Mesendoderm (in vitro differentiated cells): ENCODE measurements around the gene CABLES1.
A peak's percentile ranks its signal among the peaks of the same experiment; 100 is the strongest.

Experiments
- DNase-seq: peaks from one replicate; pipeline ENCODE4 v3.0.0; 2013
- H2AK5ac ChIP-seq: 2 replicates; pipeline ENCODE4 v1.6.1; 2013; ENCODE audit warnings: low read length, inconsistent platforms
- H2BK120ac ChIP-seq: 2 replicates; pipeline ENCODE4 v1.6.1; 2013; ENCODE audit warnings: low read depth, mild to moderate bottlenecking, low read length, moderate library complexity, mixed read lengths
- H2BK15ac ChIP-seq: replicated peaks from 2 replicates; pipeline ENCODE4 v1.6.1; 2013; ENCODE audit warnings: low read depth, mild to moderate bottlenecking, moderate library complexity
- H2BK5ac ChIP-seq: 2 replicates; pipeline ENCODE4 v1.6.1; 2013; ENCODE audit warnings: low read length, inconsistent platforms
- H3K18ac ChIP-seq: 2 replicates; pipeline ENCODE4 v1.6.1; 2013; ENCODE audit warnings: mild to moderate bottlenecking, low read length, mixed read lengths
- H3K23ac ChIP-seq: one replicate; pipeline ENCODE4 v1.6.1; 2013; ENCODE audit warnings: low read length
- H3K27ac ChIP-seq: 2 replicates; pipeline ENCODE4 v1.5.1; 2013; ENCODE audit warnings: low read depth, mild to moderate bottlenecking, inconsistent platforms, low read length, moderate library complexity
- H3K27me3 ChIP-seq: 2 replicates; pipeline ENCODE4 v1.6.1; 2013; ENCODE audit warnings: low read length, control low read depth, mild to moderate bottlenecking, inconsistent platforms; ENCODE audit not compliant: insufficient read depth, poor library complexity
- H3K36me3 ChIP-seq: 2 replicates; pipeline ENCODE4 v1.6.1; 2013; ENCODE audit warnings: low read length, inconsistent platforms; ENCODE audit not compliant: control insufficient read depth, insufficient read depth
- H3K4ac ChIP-seq: one replicate; pipeline ENCODE4 v1.6.1; 2013; ENCODE audit warnings: low read depth, mild to moderate bottlenecking, low read length, moderate library complexity
- H3K4me1 ChIP-seq: 2 replicates; pipeline ENCODE4 v1.6.1; 2013; ENCODE audit warnings: low read depth, low read length, inconsistent platforms; ENCODE audit not compliant: control insufficient read depth
- H3K4me2 ChIP-seq: 2 replicates; pipeline ENCODE4 v1.6.1; 2013; ENCODE audit warnings: low read length
- H3K4me3 ChIP-seq: 2 replicates; pipeline ENCODE4 v1.5.1; 2013; ENCODE audit warnings: mild to moderate bottlenecking, low read length
- H3K56ac ChIP-seq: one replicate; pipeline ENCODE4 v1.6.1; 2013; ENCODE audit warnings: low read length
- H3K79me1 ChIP-seq: 2 replicates; pipeline ENCODE4 v1.6.1; 2013; ENCODE audit warnings: low read length, inconsistent platforms
- H3K79me2 ChIP-seq: 2 replicates; pipeline ENCODE4 v1.6.1; 2013; ENCODE audit warnings: mild to moderate bottlenecking, low read length; ENCODE audit not compliant: control insufficient read depth, insufficient read depth
- H3K9ac ChIP-seq: 2 replicates; pipeline ENCODE4 v1.6.1; 2013; ENCODE audit warnings: low read length, inconsistent platforms
- H4K5ac ChIP-seq: one replicate; pipeline ENCODE4 v1.6.1; 2013; ENCODE audit warnings: low read length
- H4K8ac ChIP-seq: one replicate; pipeline ENCODE4 v1.6.1; 2013; ENCODE audit warnings: low read depth, mild to moderate bottlenecking, control low read depth, low read length, moderate library complexity
- WGBS: extraction: QIAGEN DNeasy Blood & Tissue Kit; methylation state at CpG from one replicate; pipeline ENCODE4 v1.1.7; 2013; ENCODE audit warnings: low lambda C conversion rate, missing lambda C conversion rate; ENCODE audit not compliant: insufficient coverage; ENCODE audit errors: extremely low coverage; 5-methylcytosine and 5-hydroxymethylcytosine counted together

The CABLES1 gene

DNA sequence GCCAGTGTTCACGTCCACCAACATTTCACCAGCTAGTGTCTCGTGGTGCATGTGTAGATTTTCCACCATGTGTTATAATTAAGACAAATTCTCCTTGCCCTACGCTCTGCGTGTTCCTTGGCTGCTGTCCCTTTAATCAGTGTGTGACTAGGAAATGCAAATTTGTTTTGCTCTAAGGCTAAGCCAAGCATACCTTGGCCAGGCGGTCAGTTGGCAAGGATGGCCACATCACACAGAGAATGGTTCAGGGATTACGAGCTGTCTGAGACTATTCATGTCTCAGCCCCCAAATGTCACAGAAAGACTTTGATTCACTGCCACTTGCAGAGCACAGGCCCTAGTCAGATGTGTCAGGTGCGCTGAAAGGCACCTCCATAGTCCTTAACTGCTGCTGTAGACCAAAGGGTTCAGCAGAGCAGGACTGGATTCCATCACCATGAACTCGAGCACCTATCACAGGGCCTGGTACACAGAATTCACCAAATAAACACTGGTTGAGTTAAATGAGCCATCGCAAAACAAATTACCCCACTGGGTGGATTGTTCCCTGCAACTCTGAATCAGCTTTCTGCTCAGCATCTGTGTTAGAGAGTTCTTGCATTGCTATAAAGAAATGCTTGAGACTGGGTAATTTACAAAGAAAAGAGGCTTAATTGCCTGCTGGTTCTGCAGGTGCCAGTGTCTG lies 128.4 kb downstream of the CABLES1 start:
- no peak overlapping the region for H3K18ac ChIP-seq
- no CpG with 5 or more reads among the region's 9 CpGs for WGBS
- peak overlapping the region; percentile 87 for H2AK5ac ChIP-seq
- H3K36me3 ChIP-seq = no peaks in the 10 kb centered on the region
- no peak overlapping the region for H3K56ac ChIP-seq
- H4K5ac ChIP-seq = no peak overlapping the region
- H2BK120ac ChIP-seq = no peak overlapping the region
- no peak overlapping the region for H2BK5ac ChIP-seq
- H3K4ac ChIP-seq = no peak overlapping the region
- H3K79me2 ChIP-seq = no peaks in the 10 kb centered on the region
- H3K23ac ChIP-seq = peak overlapping the region; percentile 75
- no peak overlapping the region for H3K9ac ChIP-seq
- no peak overlapping the region for H4K8ac ChIP-seq
- H3K4me2 ChIP-seq = no peak overlapping the region
- H3K27ac ChIP-seq = no peak overlapping the region
- peaks cover 16% of the 10 kb centered on the region for H3K4me1 ChIP-seq
- H2BK15ac ChIP-seq = no peak overlapping the region
- H3K4me3 ChIP-seq = no peak overlapping the region
- H3K79me1 ChIP-seq = no peaks in the 10 kb centered on the region
- no peaks in the 10 kb centered on the region for H3K27me3 ChIP-seq
- no peak for DNase-seq

DNA sequence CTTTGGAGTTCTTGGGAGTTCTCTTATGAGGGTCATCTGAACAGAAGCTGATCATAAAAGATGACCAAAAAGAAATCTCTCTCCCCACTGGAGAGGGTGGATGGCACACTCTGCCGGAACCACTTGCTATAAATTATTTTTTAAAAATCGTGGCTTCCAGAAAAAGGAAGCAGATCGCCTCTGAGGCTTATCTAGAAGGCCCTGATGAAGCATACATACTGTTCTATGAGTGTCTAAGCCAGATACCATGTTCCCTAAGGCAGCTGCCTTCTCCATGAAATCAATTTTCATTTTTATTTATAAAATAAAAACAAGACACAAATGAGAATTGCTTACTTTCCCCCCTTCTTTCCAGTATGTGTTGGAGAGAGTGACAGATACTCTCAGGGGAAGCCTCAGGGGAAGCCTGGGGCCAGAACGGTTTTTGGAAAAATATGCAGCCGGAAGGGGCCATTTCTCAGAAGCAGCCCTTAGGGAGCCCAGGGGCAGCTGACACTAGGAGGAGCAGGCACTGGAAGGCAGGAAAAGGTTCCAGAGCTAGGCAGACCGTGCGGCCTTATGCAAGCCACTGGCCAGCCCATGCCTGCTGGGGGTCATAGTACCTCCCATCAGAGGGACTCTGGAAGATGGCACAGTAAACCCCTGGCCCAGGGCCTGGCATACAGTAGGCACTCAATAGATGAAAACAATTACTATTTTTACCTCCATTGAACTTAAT lies 130.6 kb downstream of the CABLES1 start:
- Histone ChIP-seq H2BK15ac (peak overlapping the region; percentile 9), H2BK5ac (no peak overlapping the region), H3K27me3 (no peaks in the 10 kb centered on the region), H2BK120ac (no peak overlapping the region), H3K79me2 (no peaks in the 10 kb centered on the region), H3K4ac (no peak overlapping the region), H3K56ac (peak overlapping the region; percentile 39), H4K8ac (no peak overlapping the region), H3K36me3 (no peaks in the 10 kb centered on the region), H3K27ac (no peak overlapping the region), H3K4me1 (peaks cover 2% of the 10 kb centered on the region), H3K9ac (no peak overlapping the region), H3K4me3 (no peak overlapping the region), H4K5ac (no peak overlapping the region), H3K79me1 (no peaks in the 10 kb centered on the region), H3K4me2 (no peak overlapping the region), H3K18ac (peak overlapping the region; percentile 46), H3K23ac (no peak overlapping the region), H2AK5ac (no peak overlapping the region)
- WGBS = no CpG with 5 or more reads among the region's 7 CpGs
- DNase-seq = no peak

DNA sequence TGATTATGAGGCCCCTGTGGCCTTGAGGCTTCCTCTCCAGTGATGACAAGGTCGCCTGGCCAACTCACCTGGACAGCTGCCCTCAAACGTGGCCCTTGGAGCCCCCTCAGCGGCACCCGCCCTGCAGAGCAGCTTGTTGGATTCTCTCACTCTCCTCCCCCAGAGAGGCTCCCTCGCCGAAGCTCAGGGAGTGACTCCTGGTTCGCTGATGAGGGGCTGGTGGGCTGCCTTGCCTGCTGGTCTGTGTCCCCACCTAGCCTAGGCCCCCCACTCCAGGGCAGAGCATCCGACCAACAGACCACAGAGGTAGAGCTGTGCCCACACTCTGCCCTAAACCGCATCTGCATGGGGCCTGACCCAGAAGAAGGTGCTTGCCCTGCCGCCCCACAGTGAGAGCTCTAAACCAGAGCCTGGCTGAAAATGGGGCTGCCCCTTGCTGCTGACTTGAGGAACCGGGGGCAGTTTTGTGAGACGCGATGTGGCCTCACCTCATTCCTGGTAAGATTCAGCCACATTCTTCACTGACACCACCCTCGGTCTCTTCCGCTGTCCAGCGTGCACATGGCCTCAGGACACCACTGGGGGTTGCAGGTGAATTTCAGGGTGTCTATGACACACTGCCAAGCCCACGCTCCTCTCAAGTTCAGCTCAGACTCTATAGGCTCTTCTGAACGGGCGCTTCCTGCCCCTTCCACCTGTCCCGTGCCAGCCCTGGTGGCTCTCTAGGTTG lies 131.6 kb downstream of the CABLES1 start:
- Histone ChIP-seq H3K4ac (no peak overlapping the region), H3K9ac (no peak overlapping the region), H2BK15ac (no peak overlapping the region), H3K18ac (no peak overlapping the region), H3K23ac (no peak overlapping the region), H2BK5ac (no peak overlapping the region), H4K5ac (no peak overlapping the region), H3K79me1 (no peaks in the 10 kb centered on the region), H3K56ac (no peak overlapping the region), H4K8ac (no peak overlapping the region), H2AK5ac (peak overlapping the region; percentile 93), H2BK120ac (no peak overlapping the region), H3K27ac (no peak overlapping the region), H3K36me3 (no peaks in the 10 kb centered on the region), H3K79me2 (no peaks in the 10 kb centered on the region), H3K4me3 (no peak overlapping the region), H3K4me2 (no peak overlapping the region), H3K27me3 (no peaks in the 10 kb centered on the region), H3K4me1 (no peaks in the 10 kb centered on the region)
- no peak for DNase-seq
- no CpG with 5 or more reads among the region's 20 CpGs for whole genome bisulfite sequencing

DNA sequence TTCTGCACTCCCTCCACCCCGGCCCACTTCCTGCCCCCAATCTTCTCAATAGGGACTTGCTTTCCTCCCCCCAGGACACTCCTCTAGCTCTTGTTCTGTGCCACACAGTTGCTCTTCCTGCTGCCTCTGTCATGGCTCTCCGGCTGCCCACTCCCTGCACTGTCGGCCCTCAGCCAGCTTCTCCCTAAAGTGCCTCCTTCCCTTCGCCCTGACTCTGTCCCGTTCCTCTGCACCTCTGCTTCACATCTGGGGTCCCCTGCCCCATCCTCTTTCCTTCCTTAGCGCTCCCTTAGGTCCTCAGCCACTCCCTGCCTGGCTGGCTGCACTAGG lies 132.1 kb downstream of the CABLES1 start:
- no peaks in the 10 kb centered on the region for H3K36me3 ChIP-seq
- no peak overlapping the region for H3K56ac ChIP-seq
- no peak overlapping the region for H4K8ac ChIP-seq
- no peak overlapping the region for H3K23ac ChIP-seq
- no peak overlapping the region for H3K9ac ChIP-seq
- no peak overlapping the region for H3K4me3 ChIP-seq
- H2BK5ac ChIP-seq = no peak overlapping the region
- no peaks in the 10 kb centered on the region for H3K4me1 ChIP-seq
- no peaks in the 10 kb centered on the region for H3K79me2 ChIP-seq
- no peaks in the 10 kb centered on the region for H3K79me1 ChIP-seq
- no peak overlapping the region for H3K18ac ChIP-seq
- no peak overlapping the region for H4K5ac ChIP-seq
- H3K4me2 ChIP-seq = no peak overlapping the region
- no peaks in the 10 kb centered on the region for H3K27me3 ChIP-seq
- H2BK120ac ChIP-seq = no peak overlapping the region
- peak overlapping the region; percentile 12 for H2AK5ac ChIP-seq
- no peak overlapping the region for H3K27ac ChIP-seq
- no peak for DNase-seq
- no peak overlapping the region for H3K4ac ChIP-seq
- no CpG with 5 or more reads among the region's 6 CpGs for WGBS
- no peak overlapping the region for H2BK15ac ChIP-seq

DNA sequence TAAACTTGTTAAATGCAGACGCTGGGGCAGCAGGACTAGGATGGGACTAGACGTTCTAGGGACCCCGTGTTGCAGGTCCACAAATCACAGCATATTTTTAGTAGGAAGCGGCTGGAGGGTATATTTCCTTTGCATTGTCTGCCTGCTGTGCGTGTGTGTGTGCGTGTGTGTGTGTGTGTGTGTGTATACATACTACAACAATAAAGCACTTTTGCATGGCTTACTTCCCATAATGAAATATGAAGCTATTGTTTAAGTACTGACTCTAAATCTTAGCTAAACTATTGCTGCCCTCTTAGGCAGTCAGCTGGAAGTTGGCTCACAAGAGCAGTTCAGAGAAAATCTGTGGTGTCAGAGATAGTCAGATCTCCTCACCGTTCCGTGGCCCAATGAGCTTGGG lies 133.4 kb downstream of the CABLES1 start:
- Histone ChIP-seq H2AK5ac (no peak overlapping the region), H3K9ac (no peak overlapping the region), H3K4me3 (no peak overlapping the region), H3K4me1 (peaks cover 1% of the 10 kb centered on the region), H2BK5ac (no peak overlapping the region), H4K8ac (no peak overlapping the region), H3K36me3 (no peaks in the 10 kb centered on the region), H3K18ac (no peak overlapping the region), H3K79me2 (no peaks in the 10 kb centered on the region), H3K4me2 (no peak overlapping the region), H3K27me3 (no peaks in the 10 kb centered on the region), H2BK120ac (no peak overlapping the region), H3K23ac (no peak overlapping the region), H3K4ac (no peak overlapping the region), H3K79me1 (no peaks in the 10 kb centered on the region), H4K5ac (no peak overlapping the region), H2BK15ac (no peak overlapping the region), H3K56ac (no peak overlapping the region), H3K27ac (no peak overlapping the region)
- WGBS = no CpG with 5 or more reads among the region's 8 CpGs
- no peak for DNase-seq
